Adrenal gland (tissue), 5 donors: ENCODE measurements around the gene DNAH3.

Experiments
- CTCF ChIP-seq, 6 experiments: fragments of 450-650 bp in 4 of 6; fragments of 200-600 bp in 2 of 6; sonication (generic) in 1 of 6; IDR thresholded peaks; 1 replicate in 5 of 6; 2 replicates in 1 of 6; pipeline versions ENCODE4 v1.5.1 to v1.8.0; 2016 to 2021; ENCODE audit warnings: antibody characterized with exemption in 6 of 6, mild to moderate bottlenecking in 2 of 6, moderate library complexity in 1 of 6
- POLR2A ChIP-seq, 2 donors: fragments of 450-650 bp; IDR thresholded peaks; one replicate each; pipeline ENCODE4 v1.6.1; 2017; ENCODE audit warnings: antibody characterized with exemption in 2 of 2, mild to moderate bottlenecking in 2 of 2, moderate library complexity in 1 of 2
- donor health status: DM: no; HTN: no; CAD: no.

- TF ChIP-seq CTCF (IDR thresholded peaks at IDR 0.05), result no peak
- no peak for TF ChIP-seq POLR2A (IDR thresholded peaks at IDR 0.05)
Observed at GRCh38 chr16:21130811-21131210, 19.8 kb downstream of the DNAH3 start.
